IPS-15b (cell line): Measurements from ENCODE around the gene SHISA4.

Experiments
- H3K27me3 ChIP-seq: one replicate; pipeline ENCODE4 v1.6.1; 2013; ENCODE audit warnings: low read length; ENCODE audit not compliant: control insufficient read depth, insufficient read depth
- H3K36me3 ChIP-seq: one replicate; pipeline ENCODE4 v1.6.1; 2013; ENCODE audit warnings: low read length; ENCODE audit not compliant: control insufficient read depth, insufficient read depth
- H3K4me1 ChIP-seq: one replicate; pipeline ENCODE4 v1.6.1; 2013; ENCODE audit warnings: mild to moderate bottlenecking, low read length; ENCODE audit not compliant: control insufficient read depth, insufficient read depth
- H3K4me3 ChIP-seq: one replicate; pipeline ENCODE4 v1.5.1; 2013; ENCODE audit warnings: low read depth, low read length
- H3K9ac ChIP-seq: one replicate; pipeline ENCODE4 v1.6.1; 2013; ENCODE audit warnings: low read depth, mild to moderate bottlenecking, low read length
- H3K9me3 ChIP-seq: one replicate; pipeline ENCODE4 v1.6.1; 2013; ENCODE audit warnings: mild to moderate bottlenecking, low read length; ENCODE audit not compliant: control insufficient read depth, insufficient read depth

SHISA4 gene

GRCh38 chr1:201941420-201942128, 52.9 kb downstream of the SHISA4 start:
- Histone ChIP-seq H3K36me3 (no peaks in the 10 kb centered on the region), H3K9ac (peak overlapping the region; percentile 71), H3K27me3 (peaks cover 7% of the 10 kb centered on the region), H3K4me3 (peak overlapping the region; percentile 52), H3K4me1 (peaks cover 17% of the 10 kb centered on the region), H3K9me3 (no peaks in the 10 kb centered on the region)

- H3K36me3 ChIP-seq = no peaks in the 10 kb centered on the region
- H3K9ac ChIP-seq = peak overlapping the region; percentile 1
- H3K4me1 ChIP-seq = peaks cover 17% of the 10 kb centered on the region
- H3K9me3 ChIP-seq = no peaks in the 10 kb centered on the region
- peaks cover 12% of the 10 kb centered on the region for H3K27me3 ChIP-seq
- H3K4me3 ChIP-seq = peak overlapping the region; percentile 0
Measured at GRCh38 chr1:201942129-201942495, 53.4 kb downstream of the SHISA4 start.
